Body of pancreas (tissue), 4 donors: ENCODE measurements around the gene RBM43. TPM values are rescaled to one million over a fixed set of nuclear protein-coding genes. Genes with fewer than 3 reads are reported as not detected.

Experiments
- ATAC-seq: fragments of 150-250 bp; one replicate; pipeline ENCODE4 v1.9.1; 2016
- DNase-seq, 4 donors: peaks; one replicate each; pipeline ENCODE4 v3.0.0-alpha.2; 2019
- H3K27ac ChIP-seq, 4 donors: fragments of 200-600 bp; sonication (generic); 1 replicate in 3 of 4; 2 replicates in 1 of 4; pipeline versions ENCODE4 v1.5.1 to v1.6.1; 2016 to 2019; ENCODE audit warnings: mild to moderate bottlenecking in 1 of 4, mixed read lengths in 1 of 4, moderate library complexity in 1 of 4
- H3K27me3 ChIP-seq, 2 donors: fragments of 200-600 bp; sonication (generic); one replicate each; pipeline ENCODE4 v1.6.0; 2016; ENCODE audit warnings: mild to moderate bottlenecking in 1 of 2
- H3K36me3 ChIP-seq, 2 donors: fragments of 200-600 bp; sonication (generic); replicated peaks in 1 of 2; 2 replicates each; pipeline ENCODE4 v1.5.1; 2016; ENCODE audit warnings: low read depth in 2 of 2; ENCODE audit not compliant: insufficient read depth in 1 of 2
- H3K4me1 ChIP-seq: fragments of 200-600 bp; sonication (generic); one replicate; pipeline ENCODE4 v1.6.0; 2016
- H3K4me3 ChIP-seq, 2 donors: fragments of 200-600 bp; sonication (generic); 1 replicate in 1 of 2; 2 replicates in 1 of 2; pipeline ENCODE4 v1.5.1; 2016 to 2019
- H3K9me3 ChIP-seq, 3 donors: fragments of 200-600 bp; sonication (generic); 1 replicate in 2 of 3; 2 replicates in 1 of 3; pipeline ENCODE4 v1.5.1; 2016
- POLR2A ChIP-seq, 3 donors: fragments of 450-650 bp; IDR thresholded peaks; one replicate each; pipeline ENCODE4 v1.6.1; 2016; ENCODE audit warnings: antibody characterized with exemption in 3 of 3, mild to moderate bottlenecking in 2 of 3
- WGBS, 2 donors: methylation state at CpG; one replicate each; pipeline ENCODE4 v1.1.5; 2017; 5-methylcytosine and 5-hydroxymethylcytosine counted together
- intact Hi-C: fragments of 100-400 bp; cut with DNase I; formaldehyde crosslinking; loops from one replicate; pipeline ENCODE4 v1.15.1; 2023
- total RNA-seq, 2 donors: library from RNA; depleted of rRNA; stranded (reverse); fragments of >200 nt; gene quantifications; one replicate each; pipeline ENCODE4 v1.1.0, GENCODE V29; 2016
- TF ChIP-seq, protein P1 (sequence below), 7 experiments: fragments of 450-650 bp in 4 of 7; fragments of 200-600 bp in 3 of 7; sonication (generic) in 3 of 7; IDR thresholded peaks; one replicate each; pipeline ENCODE4 v1.5.1; 2016 to 2019; ENCODE audit warnings: antibody characterized with exemption in 7 of 7

Gene RBM43
- total RNA-seq, 2 donors from 2014 or later, result 3.6 to 5.2 TPM

DNA sequence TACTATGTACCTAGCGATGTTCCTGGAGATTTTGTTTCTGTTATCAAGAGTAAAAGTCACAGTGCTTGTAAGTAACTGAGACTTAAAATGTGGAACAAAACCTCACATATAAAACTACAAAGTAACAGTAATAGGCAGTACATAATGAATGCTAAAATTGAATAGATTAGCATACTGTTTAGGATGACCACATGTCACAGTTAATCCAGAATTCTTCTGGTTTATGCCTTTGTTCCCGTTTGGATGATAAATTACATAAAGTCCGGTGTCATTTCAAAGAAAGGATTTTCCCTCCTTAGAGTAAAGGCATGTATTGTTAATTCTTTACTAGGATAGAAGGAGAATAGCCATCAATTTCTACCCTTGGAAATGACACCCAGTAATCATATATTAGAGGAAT, 56.1 kb downstream of the RBM43 start:
- Histone ChIP-seq H3K9me3 (no peaks in the 10 kb centered on the region), H3K4me1 (no peaks in the 10 kb centered on the region), H3K4me3 (no peak overlapping the region), H3K36me3 (no peaks in the 10 kb centered on the region), H3K27me3 (no peaks in the 10 kb centered on the region), H3K27ac (no peak overlapping the region)
- TF ChIP-seq, protein P1, sequence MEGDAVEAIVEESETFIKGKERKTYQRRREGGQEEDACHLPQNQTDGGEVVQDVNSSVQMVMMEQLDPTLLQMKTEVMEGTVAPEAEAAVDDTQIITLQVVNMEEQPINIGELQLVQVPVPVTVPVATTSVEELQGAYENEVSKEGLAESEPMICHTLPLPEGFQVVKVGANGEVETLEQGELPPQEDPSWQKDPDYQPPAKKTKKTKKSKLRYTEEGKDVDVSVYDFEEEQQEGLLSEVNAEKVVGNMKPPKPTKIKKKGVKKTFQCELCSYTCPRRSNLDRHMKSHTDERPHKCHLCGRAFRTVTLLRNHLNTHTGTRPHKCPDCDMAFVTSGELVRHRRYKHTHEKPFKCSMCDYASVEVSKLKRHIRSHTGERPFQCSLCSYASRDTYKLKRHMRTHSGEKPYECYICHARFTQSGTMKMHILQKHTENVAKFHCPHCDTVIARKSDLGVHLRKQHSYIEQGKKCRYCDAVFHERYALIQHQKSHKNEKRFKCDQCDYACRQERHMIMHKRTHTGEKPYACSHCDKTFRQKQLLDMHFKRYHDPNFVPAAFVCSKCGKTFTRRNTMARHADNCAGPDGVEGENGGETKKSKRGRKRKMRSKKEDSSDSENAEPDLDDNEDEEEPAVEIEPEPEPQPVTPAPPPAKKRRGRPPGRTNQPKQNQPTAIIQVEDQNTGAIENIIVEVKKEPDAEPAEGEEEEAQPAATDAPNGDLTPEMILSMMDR (IDR thresholded peaks at IDR 0.05), result no peak
- TF ChIP-seq POLR2A (IDR thresholded peaks at IDR 0.05), result no peak
- DNase-seq (no peak), ATAC-seq (no peak)
- WGBS, 2 donors, result 59 to 62% methylated on average over 3 of the region's 3 CpGs
- intact Hi-C loops, result no loop called here

DNA sequence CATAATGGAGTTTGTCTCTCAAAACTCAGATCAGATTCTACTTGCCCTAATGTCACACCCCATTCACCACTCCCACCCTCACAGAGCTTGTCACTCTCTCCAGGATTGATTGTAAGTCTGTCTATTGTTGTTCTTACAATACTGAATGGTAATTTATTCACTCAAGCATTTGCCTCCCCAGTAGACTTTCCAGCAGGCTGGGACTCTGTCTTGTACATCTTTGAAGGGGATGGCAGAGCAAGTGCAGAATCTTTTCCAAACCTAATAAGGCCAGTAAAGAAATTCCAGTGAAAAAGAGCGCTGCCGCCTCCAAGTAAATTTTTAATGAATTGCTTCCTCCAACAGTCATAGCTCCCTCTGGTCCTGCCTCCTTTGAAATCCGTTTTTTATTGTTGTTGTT, 56.9 kb downstream of the RBM43 start:
- H3K27me3 ChIP-seq, result no peaks in the 10 kb centered on the region
- H3K4me1 ChIP-seq, result no peaks in the 10 kb centered on the region
- no peak for DNase-seq
- H3K36me3 ChIP-seq, result no peaks in the 10 kb centered on the region
- no peak overlapping the region for H3K4me3 ChIP-seq
- TF ChIP-seq POLR2A (IDR thresholded peaks at IDR 0.05), result no peak
- TF ChIP-seq, protein P1 (IDR thresholded peaks at IDR 0.05), result no peak
- WGBS, 2 donors, result 69 to 74% methylated on average over 3 of the region's 3 CpGs
- no peak for ATAC-seq
- no peaks in the 10 kb centered on the region for H3K9me3 ChIP-seq
- intact Hi-C loops, result no loop called here
- H3K27ac ChIP-seq, result no peak overlapping the region

DNA sequence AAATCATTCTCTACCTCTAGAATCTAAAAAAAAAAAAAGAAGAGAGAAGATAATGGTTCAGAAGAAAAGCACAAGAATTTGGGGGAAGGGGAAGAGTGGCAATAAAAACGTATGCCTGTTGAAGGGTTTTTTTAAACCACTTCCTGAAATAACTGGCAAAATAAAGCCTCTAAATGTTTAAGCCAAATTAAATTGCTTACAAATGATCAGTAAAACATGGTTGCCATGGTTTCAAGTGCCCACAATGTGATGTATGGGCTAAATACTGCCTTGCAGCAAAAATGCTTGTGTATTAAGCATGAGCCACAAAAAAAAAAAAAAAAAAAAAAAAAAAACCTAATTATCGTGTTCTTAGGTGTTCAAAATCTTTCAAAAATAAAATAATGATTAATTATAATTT, 60.8 kb downstream of the RBM43 start:
- DNase-seq, result no peak
- Histone ChIP-seq H3K27me3 (no peaks in the 10 kb centered on the region), H3K4me1 (no peaks in the 10 kb centered on the region), H3K4me3 (no peak overlapping the region), H3K27ac (no peak overlapping the region), H3K36me3 (no peaks in the 10 kb centered on the region), H3K9me3 (no peaks in the 10 kb centered on the region)
- TF ChIP-seq, protein P1 (IDR thresholded peaks at IDR 0.05), result no peak
- ATAC-seq, result no peak
- WGBS, 2 donors, result 11 to 26% methylated on average over 2 of the region's 2 CpGs
- intact Hi-C loops, result no loop called here

DNA sequence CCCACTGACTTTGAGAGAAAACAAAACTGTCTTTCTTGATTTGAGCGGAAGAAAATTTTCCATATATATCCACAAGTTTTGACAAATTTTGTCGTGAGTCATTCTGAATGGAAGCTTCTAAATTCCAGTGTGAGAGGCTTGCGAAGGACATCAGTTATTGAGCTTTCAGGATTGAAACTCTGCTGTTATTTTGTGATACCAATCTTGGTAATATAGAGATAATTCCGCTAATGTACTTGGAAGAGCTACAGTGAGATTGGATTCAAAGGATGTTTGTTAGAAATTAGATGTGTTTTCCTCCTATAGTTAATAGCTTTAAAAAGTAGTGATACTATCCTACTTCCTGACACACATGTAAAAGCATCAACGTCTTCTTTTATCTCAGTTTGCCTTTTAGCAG, 61.4 kb downstream of the RBM43 start:
- intact Hi-C loops, result no loop called here
- Histone ChIP-seq H3K27ac (no peak overlapping the region), H3K4me3 (no peak overlapping the region), H3K36me3 (no peaks in the 10 kb centered on the region), H3K9me3 (no peaks in the 10 kb centered on the region), H3K27me3 (no peaks in the 10 kb centered on the region), H3K4me1 (no peaks in the 10 kb centered on the region)
- no peak for ATAC-seq
- DNase-seq, result no peak
- TF ChIP-seq, protein P1 (IDR thresholded peaks at IDR 0.05), result no peak
- TF ChIP-seq POLR2A (IDR thresholded peaks at IDR 0.05), result no peak
- WGBS, 2 donors, result 69 to 75% methylated on average over 5 of the region's 5 CpGs

DNA sequence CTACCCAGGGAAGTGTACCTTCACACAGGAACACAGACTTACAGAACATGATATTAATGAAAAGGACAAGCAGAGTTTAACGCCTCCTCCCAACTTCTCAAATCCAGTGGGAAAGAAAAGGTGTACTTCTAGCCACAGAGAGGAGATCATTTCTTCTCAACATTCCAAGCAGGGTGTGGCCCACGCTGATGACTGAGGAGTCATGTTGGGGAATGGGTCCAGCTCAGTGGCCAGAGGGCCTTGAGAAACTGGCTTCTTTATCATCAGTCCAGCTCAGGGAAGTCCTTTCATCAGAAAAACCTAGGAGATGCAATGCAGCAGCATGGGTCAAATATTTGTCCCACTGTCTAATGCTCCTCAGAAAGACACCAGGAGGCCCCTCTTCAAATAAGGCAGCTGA, 63.0 kb downstream of the RBM43 start:
- no peaks in the 10 kb centered on the region for H3K36me3 ChIP-seq
- intact Hi-C loops, result no loop called here
- 75 to 89% methylated on average over 2 of the region's 2 CpGs for WGBS, 2 donors

More for the DNA sequence above, 63.0 kb downstream of the RBM43 start:
- no peak overlapping the region for H3K27ac ChIP-seq
- no peak for ATAC-seq
- no peak overlapping the region for H3K4me3 ChIP-seq
- TF ChIP-seq, protein P1 (IDR thresholded peaks at IDR 0.05), result no peak
- no peak for TF ChIP-seq POLR2A (IDR thresholded peaks at IDR 0.05)
- no peak for DNase-seq
- H3K4me1 ChIP-seq, result no peaks in the 10 kb centered on the region
- H3K9me3 ChIP-seq, result no peaks in the 10 kb centered on the region
- no peaks in the 10 kb centered on the region for H3K27me3 ChIP-seq

Other genes with a start within 250 kb of the RBM43 start
- 1 to 10 TPM; 4.2 to 7.9 TPM for gene NMI, start 27.8 kb upstream of the RBM43 start, total RNA-seq
- 1 to 10 TPM in 1 of 2 donors, not detected in 1; 5.3 TPM for gene TNFAIP6, start 95.7 kb upstream of the RBM43 start, total RNA-seq
- gene RIF1, start 148.0 kb upstream of the RBM43 start, total RNA-seq, result 10 to 100 TPM; 22.6 to 38.2 TPM